ENCODE results near the gene SGK1.
"Not testable (repeated sequence)": the region's sequence is repeated elsewhere in the genome, so short reads cannot be mapped to it uniquely, and the experiment has no call there.

The SGK1 gene

GRCh38 chr6:134204031-134204430, 113.9 kb downstream of the SGK1 start:
- H3K4me3 ChIP-seq (ENCODE audit: low read depth, low read length) = no peak overlapping the region
- no peak for DNase-seq (ENCODE audit: low read depth)

GRCh38 chr6:134201716-134202115, 116.2 kb downstream of the SGK1 start:
- no peak for DNase-seq (ENCODE audit: low read depth)
- H3K4me3 ChIP-seq (ENCODE audit: low read depth, low read length) = no peak overlapping the region

- H3K4me3 ChIP-seq (ENCODE audit: low read depth, low read length) = no peak overlapping the region
- DNase-seq (ENCODE audit: low read depth) = no peak
These were observed 117.9 kb downstream of the SGK1 start for GRCh38 chr6:134199848-134200606.

GRCh38 chr6:134198093-134198492, 119.8 kb downstream of the SGK1 start:
- DNase-seq (ENCODE audit: low read depth) = no peak
- no peak overlapping the region for H3K4me3 ChIP-seq (ENCODE audit: low read depth, low read length)

GRCh38 chr6:134197685-134198084, 120.2 kb downstream of the SGK1 start:
- DNase-seq (ENCODE audit: low read depth); H3K4me3 ChIP-seq (ENCODE audit: low read depth, low read length): not testable (repeated sequence)

- H3K4me3 ChIP-seq (ENCODE audit: low read depth, low read length) = no peak overlapping the region
- DNase-seq (ENCODE audit: low read depth) = no peak
These were observed 121.2 kb downstream of the SGK1 start for GRCh38 chr6:134196568-134197193.

- no peak overlapping the region for H3K4me3 ChIP-seq (ENCODE audit: low read depth, low read length)
- DNase-seq (ENCODE audit: low read depth) = no peak
These were observed 121.9 kb downstream of the SGK1 start for GRCh38 chr6:134195985-134196384.

GRCh38 chr6:134195164-134195906, 122.6 kb downstream of the SGK1 start:
- no peak overlapping the region for H3K4me3 ChIP-seq (ENCODE audit: low read depth, low read length)
- no peak for DNase-seq (ENCODE audit: low read depth)

- H3K4me3 ChIP-seq (ENCODE audit: low read depth, low read length) = no peak overlapping the region
- no peak for DNase-seq (ENCODE audit: low read depth)
These were observed 124.1 kb downstream of the SGK1 start for GRCh38 chr6:134193536-134194498.

GRCh38 chr6:134192609-134193008, 125.3 kb downstream of the SGK1 start:
- not testable (repeated sequence) for H3K4me3 ChIP-seq (ENCODE audit: low read depth, low read length); DNase-seq (ENCODE audit: low read depth)

GRCh38 chr6:134190883-134191282, 127.0 kb downstream of the SGK1 start:
- DNase-seq (ENCODE audit: low read depth) = no peak
- no peak overlapping the region for H3K4me3 ChIP-seq (ENCODE audit: low read depth, low read length)

- no peak overlapping the region for H3K4me3 ChIP-seq (ENCODE audit: low read depth, low read length)
- DNase-seq (ENCODE audit: low read depth) = no peak
These were observed 130.2 kb downstream of the SGK1 start for GRCh38 chr6:134187751-134188150.

- H3K4me3 ChIP-seq (ENCODE audit: low read depth, low read length) = no peak overlapping the region
These were observed 130.8 kb downstream of the SGK1 start for GRCh38 chr6:134187154-134187553.

GRCh38 chr6:134186355-134186754, 131.6 kb downstream of the SGK1 start:
- no peak for DNase-seq (ENCODE audit: low read depth)
- H3K4me3 ChIP-seq (ENCODE audit: low read depth, low read length) = no peak overlapping the region

More at GRCh38 chr6:134187154-134187553, 130.8 kb downstream of the SGK1 start:
- DNase-seq (ENCODE audit: low read depth) = no peak

GRCh38 chr6:134185277-134185676, 132.6 kb downstream of the SGK1 start:
- DNase-seq (ENCODE audit: low read depth) = no peak
- no peak overlapping the region for H3K4me3 ChIP-seq (ENCODE audit: low read depth, low read length)

GRCh38 chr6:134183844-134184243, 134.1 kb downstream of the SGK1 start:
- DNase-seq (ENCODE audit: low read depth) = no peak
- H3K4me3 ChIP-seq (ENCODE audit: low read depth, low read length) = no peak overlapping the region

GRCh38 chr6:134182528-134182927, 135.4 kb downstream of the SGK1 start:
- DNase-seq (ENCODE audit: low read depth) = no peak
- no peak overlapping the region for H3K4me3 ChIP-seq (ENCODE audit: low read depth, low read length)

- not testable (repeated sequence) for DNase-seq (ENCODE audit: low read depth); H3K4me3 ChIP-seq (ENCODE audit: low read depth, low read length)
These were observed 136.2 kb downstream of the SGK1 start for GRCh38 chr6:134181726-134182125.

- not testable (repeated sequence) for H3K4me3 ChIP-seq (ENCODE audit: low read depth, low read length); DNase-seq (ENCODE audit: low read depth)
These were observed 136.7 kb downstream of the SGK1 start for GRCh38 chr6:134181251-134181650.

Measured in skeletal muscle cell (primary cell).